Stimulated activated CD8-positive, alpha-beta memory T cell treated with anti-CD3 and anti-CD28 coated beads, Interleukin-15, amount 100 ng/mL, for 1 hour (primary cell): ENCODE measurements around the gene TMEM218.
A peak's percentile ranks its signal among the peaks of the same experiment; 100 is the strongest.

Source experiments
- DNase-seq: peaks from one replicate; pipeline ENCODE4 v3.0.0-alpha.2; 2020; ENCODE audit warnings: low read depth

The TMEM218 gene

DNA sequence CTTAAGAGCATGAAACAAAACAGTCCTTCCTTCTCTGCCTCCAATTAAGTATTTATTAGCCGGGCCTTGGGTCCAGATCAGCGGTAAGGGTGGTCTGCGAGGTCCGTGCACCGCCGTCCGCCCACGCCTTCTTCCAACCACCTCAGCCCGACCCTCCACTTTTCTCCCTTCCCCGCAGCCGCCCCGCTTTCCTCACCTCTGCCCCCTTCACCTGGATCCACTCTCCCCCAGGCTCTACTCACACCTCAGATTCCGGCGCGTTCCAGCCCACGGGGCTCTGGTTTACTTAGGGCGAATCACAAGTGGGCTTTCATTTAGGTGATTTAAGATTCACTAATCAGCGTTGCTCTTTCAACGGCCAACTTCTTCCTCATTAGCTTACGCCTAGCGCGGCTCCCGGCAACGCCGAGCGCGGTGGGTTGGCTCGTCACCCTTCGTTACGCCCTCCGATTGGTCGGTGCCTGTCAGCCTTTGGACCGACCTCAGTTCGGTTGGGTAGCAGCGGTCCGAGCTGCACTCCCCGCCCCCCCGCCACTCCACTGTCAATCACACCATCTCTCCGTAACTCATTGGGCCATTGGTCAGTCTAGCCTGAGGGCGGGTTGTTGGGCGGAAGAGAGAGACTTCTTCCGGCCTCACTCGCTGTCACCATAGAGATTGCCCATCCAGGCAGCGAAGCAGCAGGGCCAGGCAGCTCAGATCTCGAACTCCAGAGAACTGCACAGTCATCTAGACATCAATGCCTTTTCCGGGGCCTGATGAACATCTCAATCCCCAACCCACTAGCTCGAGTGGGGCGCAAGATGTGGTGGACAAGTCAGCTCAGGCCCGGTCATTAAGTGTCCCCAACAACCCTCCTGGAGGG lies at the start of gene TMEM218:
TSS of gene TMEM218 (minus strand) at position 284 of the 865 bp plus-strand sequence. CDS start 9,385 bp downstream, outside the sequence.
- peak; percentile 87 for DNase-seq

DNA sequence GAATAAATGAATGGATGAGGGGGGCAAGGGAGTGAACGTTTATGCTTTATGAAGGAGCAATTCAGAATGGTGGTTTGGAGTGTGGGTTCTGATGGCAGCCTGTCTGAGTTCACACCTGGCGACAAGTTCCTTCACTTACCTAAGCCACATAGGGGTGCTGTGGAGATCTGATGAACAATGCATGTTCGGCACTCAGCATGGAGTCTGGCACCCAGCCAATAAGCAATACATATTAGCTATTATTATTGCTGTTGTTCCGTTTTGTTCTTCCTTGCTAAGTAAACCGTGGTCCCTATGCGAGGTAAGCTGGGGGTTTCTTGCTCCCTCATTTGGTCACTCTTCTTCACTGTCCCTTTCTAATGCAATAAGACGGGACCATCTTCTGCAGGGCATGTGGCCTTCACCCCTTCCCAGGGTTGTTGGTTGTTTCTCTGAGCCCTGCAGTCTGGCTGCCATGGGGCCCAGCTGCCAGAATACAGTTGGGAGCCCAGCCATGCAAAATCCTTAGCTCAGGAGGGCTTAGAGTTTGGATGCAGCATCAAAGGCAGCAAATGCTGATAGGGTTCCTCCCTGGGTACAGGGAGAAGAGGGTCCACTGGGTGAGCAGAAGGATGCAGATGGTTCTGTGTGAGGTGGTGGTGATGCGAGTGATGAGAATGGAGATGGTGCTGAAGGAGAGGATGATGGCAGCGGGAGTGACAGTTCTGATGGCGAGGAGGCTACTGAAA lies 46.7 kb upstream of the TMEM218 start:
- DNase-seq: no peak

DNA sequence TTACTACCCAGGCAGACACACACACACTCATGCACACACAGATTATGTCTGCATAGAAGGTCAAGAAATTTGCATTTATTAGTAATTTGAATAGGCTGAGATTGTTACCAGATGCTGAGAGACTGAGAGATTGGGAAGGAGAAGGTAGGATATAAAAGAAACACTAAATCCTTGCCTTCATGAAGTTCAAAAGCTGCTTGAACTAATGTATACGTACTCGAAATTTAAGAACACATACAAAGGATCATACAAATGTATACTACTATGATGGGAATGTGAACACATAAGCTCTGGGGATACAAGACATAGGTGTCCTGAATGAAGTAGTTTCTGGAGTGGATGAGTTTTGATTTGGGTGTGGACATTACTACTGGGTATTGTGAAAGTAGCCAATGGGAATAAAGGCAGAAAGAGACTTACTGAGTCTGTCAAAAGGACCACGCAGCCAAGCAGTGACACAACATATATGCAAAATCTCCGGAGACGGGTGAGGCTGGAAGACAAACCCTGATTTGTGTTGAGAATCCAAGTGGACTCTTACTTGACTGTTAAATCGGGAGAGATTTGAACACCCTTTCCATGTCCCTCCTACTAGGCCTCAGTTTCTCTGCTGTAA lies 45.8 kb upstream of the TMEM218 start:
- DNase-seq: no peak

DNA sequence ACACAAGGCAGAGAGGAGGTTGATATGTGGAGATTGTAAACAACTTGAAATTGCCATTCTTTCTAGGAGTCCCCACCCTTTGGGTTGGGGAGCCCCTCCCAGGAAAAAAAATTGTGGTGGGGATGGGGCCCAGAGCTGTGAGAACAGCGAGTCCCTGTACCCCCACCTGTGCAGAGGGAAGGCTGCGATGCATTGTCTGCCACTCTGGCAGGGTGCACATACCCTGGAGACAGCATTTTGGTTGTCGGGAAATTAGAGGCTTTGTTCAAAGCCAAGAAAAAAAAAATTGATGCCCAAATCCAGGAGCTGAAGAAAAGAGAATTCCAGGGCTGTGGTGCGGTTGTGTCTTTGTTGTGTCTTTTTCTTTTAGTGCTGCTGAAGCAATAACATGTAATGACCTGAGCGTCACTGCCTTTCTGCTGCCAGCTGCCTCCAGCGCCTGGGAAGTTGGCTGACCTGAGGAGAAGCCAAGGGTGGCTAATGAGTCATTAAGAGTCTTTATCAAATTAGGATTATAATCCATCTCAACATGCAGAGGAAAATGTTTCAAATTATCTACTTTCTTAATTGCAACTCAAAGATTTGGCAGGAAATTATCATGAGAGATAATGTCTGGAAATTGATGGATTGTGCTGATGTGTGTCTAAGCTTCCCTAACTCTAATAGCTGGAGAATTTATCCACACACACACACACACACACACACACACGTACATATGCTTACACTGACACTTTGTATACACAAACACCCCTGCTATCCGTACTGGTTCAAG lies 45.1 kb upstream of the TMEM218 start:
- DNase-seq: no peak

DNA sequence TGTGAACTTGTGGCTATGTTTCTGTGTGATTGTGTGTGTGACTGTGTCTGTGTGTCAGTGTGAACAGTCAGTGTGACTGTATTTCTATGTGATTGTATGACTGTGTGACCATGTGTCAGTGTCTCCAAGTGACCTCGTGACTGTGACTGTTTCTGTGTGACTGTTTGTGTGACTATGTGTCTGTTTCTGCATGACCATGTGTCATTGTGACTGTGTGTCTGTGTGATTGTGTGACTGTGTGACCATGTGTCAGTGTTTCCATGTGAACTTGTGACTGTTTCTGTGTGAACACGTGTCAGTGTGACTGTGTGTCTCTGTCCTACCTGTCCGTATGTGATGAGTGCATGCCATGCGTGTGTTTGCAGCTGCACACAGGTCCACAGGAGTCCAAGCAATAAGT lies 44.3 kb upstream of the TMEM218 start:
- no peak for DNase-seq

DNA sequence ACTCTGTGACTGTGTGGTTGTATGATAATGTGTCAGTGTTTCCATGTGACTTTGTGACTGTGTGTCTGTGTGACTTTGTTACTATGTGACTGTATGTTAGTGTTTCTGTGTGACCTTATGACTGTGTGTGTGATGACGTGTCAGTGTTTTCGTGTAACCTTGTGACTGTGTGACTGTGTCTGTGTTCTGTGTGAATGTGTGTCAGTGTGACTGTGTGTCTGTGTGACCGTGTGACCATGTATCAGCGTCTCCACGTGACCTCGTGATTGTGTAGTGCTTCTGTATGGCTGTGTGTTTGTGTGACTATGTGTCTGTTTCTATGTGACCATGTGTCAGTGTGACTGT lies 43.6 kb upstream of the TMEM218 start:
- no peak for DNase-seq

DNA sequence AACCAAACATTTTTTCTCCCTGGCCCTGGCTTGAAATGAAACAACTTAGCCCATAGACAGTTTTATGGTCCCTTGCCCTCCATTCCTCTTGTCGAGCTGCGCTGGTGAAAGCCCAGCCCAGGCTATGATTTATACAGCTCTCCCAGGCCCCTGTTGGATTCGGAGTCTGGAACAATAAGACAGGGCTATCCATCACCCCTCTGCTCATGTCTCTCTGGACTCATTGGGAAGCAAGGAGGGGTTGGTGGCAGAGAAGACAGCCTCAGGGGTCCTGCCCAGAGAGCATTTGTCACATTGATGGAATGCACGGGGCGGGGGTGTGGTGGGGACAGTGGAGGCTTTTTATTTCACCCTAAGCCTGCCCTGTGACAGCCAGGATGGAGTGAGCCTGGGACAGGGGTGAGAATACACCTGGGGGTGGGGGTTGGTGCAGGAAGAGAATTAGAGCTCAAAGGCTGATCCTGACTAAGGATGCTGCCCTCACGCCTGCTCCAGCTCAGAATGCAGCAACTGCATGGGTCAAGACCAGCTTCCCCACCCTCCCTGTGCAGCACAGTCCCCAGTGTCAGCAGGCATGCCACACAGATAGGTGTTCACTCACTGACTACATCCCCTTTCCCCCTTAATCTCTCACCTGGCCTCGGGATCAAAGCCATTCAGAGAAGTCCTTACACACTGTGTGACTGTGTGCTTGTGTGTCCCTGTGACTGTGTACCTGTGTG lies 43.1 kb upstream of the TMEM218 start:
- DNase-seq: no peak

DNA sequence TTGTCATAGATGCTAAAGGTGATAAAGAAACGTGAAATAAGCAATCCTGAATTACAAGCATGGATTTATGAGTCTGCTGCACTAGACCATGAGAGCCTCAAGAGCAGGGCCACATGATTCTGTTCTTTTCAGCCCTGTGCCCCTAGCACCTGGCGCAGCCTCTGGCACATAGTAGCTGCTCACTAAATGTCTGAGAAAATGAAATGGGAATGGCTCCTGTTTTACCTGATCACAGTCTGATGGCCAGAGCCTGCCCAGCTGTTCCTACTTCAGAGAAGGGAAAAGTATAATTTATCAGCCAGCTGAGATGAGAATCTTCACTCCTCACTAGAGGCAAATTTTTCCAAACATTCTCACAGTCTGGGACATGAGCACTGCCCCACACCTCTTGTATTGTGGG lies 42.4 kb upstream of the TMEM218 start:
- no peak for DNase-seq

DNA sequence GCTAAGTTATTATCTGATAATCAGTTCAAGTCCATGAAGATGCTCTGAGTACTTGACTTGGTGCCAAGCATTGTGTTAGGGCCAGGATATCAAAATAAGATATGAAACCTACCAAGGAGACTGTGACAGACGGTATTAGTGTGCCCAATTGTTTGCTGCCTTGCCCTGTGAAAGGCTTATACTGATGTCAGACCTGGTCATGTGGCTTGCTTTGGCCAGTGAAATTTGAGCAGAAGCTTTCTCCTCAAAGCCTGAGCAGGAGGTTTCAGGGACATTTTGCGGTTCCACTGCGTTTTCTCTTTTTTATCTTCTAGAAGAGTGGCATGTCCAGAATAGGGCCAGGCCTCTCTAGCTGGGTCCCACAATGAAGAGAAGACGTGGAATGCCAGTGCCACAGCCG lies 37.3 kb upstream of the TMEM218 start:
- DNase-seq: no peak

DNA sequence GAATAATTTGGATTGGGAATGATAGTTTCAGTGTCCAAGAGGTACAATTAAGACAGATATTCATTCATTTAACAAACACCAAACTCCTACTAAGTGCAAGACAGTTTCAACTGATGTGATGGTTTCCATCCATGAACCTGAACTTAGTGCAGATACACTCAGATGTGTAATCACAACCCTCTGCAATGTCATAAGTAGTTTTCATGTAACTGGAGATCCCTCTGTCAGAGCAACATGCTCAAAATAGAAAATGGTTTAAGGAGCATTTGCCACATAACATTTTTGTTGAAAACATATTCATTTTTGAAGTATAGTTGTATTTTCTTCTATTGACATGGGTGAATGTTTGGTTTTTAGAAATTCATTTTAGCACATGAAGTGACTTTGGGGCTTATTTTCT lies 36.6 kb upstream of the TMEM218 start:
- no peak for DNase-seq

DNA sequence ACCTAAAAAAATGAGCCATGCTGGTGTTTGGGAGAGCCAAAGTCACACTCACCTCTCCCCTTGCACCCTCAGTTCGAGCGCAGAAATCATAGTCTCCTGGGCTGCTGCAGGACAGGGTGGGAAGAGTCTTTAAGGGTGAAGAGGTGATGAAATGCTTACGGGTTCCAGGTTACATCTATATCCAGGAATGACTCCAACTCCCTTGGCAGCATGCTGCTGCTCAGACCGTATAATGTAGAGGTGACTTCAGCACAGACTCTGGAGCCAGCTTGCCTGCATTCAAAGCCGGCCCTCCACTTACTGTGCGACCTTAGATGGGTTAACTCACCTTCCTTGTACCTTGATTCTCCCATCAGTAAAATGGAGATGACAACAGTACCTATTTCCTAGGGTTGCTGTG lies 35.9 kb upstream of the TMEM218 start:
- DNase-seq: no peak

DNA sequence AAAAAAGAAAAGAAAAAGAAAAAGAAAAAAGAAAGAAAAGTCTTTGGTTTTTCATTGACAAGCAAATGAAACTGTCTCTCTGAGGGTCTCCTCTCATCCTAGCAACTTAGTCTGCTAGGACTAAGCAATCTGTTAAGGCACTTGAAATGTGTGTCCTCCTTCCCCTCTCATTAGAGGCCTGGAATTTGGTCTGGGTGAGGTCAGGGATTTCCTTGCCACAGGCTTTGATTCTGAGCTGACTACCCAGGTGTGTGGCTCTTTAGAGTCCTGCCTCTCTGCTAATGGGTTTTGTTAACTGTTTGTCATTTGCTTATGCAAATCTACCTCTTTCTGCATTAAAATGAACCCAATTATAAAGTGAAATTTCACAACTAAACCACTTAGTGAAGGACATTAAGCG lies 34.8 kb upstream of the TMEM218 start:
- no peak for DNase-seq

DNA sequence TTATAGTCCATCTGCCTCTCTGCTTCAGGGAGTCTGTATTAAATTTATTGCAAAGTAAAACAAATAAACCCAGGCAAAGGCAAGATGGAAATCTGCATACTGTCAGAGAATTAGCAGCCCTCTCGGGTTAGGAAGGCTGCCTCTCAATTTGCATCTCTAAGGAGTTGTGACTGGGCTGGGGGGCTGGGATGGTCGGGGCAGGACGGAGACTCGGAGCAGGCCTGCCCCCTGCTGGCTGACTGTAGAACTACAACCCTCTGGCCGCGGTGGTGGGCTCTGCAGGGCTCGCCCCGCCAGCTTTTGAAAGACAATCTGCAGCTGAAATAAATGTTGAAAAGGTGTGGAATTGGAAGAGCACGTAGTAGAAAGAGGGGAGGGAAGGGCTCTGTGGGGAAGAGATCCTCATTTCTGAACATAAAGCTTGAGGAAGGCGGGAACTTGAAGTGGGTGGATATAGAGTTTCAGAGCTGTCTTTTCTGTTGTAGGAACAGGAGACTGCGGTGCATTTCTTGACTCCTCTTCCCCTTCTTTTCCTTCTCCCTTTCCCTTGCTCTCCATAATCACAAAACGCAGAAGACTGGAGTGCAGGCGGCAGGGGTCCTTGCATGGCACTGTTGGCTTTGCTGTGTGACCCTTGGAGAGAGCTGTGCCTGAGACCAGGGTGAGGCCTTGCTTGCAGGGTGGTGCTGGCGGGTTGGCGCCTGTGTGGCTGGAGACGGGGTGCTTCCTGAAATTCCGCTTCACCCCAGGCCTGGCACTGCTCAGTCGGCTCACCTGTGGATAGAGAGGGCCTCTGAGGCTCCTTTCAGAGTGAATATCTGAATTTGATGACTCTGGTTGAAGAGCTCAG lies 30.5 kb upstream of the TMEM218 start:
- peak; percentile 37 for DNase-seq

DNA sequence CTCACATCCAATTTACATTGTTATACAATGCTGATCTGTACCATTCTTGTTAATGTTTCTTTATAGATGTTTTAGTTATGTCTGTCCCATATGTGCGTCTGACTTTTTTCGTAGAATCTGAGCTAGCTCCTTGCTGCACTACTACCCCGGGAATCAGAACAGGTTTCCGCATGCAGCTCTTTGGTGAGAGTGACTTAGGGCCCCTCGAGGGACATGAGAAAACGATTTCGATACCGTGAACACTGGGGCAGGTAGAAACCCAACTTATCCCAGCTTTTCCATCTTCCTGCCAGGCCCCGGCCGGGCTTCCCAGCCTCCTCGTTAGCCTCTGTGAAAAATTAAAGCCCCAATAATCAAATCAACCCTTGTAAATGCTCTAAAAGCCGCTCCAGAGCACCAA lies 29.8 kb upstream of the TMEM218 start:
- DNase-seq: no peak

DNA sequence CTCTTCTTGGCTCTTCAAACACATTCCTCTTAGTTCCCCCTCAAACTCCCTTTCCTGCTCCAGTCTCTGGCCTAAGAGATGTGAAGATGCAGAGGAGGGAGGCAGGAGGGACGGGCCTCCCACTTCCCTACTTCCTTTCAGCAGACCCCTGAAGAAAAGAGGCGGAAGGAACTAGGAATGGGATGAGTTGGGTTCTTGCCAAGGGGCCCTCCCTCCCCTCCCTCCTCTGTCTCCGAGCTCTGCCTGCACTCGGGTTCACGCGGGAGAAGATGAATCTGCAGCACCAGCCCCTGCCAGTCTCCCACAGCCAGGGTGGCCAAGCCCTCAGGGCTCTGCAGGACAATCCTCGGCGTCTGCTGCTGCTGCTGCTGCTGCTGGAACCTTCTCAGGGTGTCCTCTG lies 28.8 kb upstream of the TMEM218 start:
- no peak for DNase-seq

DNA sequence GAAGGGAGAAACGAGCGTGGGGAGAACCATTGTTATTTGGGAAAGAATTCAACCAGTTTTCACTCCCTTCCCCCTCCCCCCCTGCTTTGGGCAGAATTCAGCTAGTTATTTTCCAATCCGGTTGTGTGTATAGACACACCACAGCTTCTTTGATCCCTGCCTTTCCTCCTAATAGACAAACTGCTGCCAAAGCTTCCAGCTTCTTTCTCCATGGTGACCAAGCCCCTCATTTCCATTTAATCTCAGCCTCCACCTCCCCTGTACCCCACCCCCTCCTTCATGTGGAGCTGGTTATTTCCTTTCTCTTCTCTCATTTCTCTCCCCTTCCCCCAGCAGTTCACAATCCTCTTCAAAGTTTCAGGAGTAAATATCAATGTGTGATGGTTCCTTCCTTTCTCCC lies 28.4 kb upstream of the TMEM218 start:
- DNase-seq: no peak

DNA sequence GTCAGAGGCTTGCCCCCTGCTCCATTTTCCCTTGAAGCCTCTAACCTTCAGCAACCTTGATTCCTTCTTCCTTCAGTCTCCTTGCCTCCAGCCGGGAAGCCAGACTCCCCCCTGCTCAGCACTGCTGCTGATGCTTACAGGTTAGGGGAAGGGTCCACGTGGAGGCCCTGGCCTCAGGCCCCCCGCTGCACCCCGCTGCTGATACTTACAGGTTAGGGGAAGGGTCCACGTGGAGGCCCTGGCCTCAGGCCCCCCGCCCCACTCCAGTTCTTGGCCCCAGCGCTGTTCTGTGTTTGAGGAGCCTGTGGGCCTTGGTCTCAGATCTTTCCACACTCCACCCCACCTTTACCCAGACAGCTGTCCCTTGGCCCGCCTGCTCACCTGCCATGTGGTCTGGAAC lies 27.5 kb upstream of the TMEM218 start:
- DNase-seq: no peak

DNA sequence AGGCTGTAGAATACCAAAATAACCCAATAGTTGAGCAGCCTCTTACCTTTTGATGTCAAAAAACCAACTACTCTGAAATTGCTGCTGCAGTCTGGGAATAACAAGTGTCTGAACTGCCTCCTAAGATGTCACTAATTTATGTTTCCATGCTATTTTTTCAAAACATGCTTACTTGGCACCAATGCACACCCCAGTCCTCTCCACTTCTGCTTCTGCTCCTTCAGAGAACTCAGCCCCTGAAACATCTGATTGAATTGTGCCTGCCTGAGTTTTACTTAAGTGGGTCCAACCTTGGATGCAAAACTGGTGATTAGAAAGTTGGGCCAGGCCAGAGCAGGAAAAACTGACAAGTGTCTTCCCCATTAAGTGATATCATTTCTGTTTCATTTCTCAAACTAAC lies 24.6 kb upstream of the TMEM218 start:
- DNase-seq: no peak

DNA sequence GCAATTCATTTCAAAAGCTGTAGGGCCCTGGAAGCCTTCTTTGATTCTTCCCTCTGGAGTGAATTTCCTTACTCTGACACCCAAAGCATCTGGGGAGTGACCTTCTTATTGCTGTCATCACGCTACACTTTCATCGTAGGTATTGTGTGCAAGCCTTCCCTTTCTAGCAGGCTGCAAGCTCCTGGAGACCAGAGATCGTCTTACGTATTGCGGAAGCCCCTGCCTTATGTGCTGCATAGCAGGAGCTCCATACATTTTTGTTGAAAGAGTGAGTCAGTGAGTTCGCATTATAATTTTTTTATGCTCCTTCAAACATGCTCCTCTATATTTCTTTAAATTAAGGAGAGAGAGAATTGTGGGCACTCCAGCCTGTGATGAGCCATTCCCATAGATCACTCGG lies 21.2 kb upstream of the TMEM218 start:
- DNase-seq: no peak

DNA sequence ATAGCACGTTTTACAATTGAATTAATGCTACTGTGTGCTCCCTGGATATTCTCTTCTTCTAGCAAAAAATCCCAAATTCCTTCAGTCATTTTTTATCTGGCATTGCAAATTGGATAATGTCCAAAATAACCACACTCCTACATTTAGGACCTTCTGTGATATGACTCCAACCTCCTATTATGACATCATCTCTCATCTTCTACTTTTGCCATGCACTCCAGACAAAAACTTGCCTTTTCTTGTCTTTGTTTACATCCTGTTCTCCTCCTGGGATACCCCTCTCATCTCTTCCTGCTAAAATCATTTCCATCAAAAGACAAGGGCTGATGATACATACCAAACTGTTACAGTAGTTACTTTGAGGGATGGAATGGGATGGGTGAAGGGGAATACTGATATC lies 20.6 kb upstream of the TMEM218 start:
- no peak for DNase-seq
